Ovary (tissue), 9 donors: ENCODE results near the gene TNK2. TPM values are rescaled to one million over a fixed set of nuclear protein-coding genes. Genes with fewer than 3 reads are reported as not detected.

ENCODE experiments used
- DNase-seq, 5 donors: peaks; one replicate each; pipeline ENCODE4 v3.0.0-alpha.2; 2019 to 2020
- H3K27ac ChIP-seq, 2 donors: fragments of 200-600 bp; one replicate each; pipeline versions ENCODE4 v1.5.1 to v1.8.0; 2019 to 2022
- H3K27me3 ChIP-seq: fragments of 200-600 bp; one replicate; pipeline ENCODE4 v1.8.0; 2022
- H3K36me3 ChIP-seq: fragments of 200-600 bp; sonication (generic); one replicate; pipeline ENCODE4 v1.5.1; 2019
- H3K4me1 ChIP-seq: one replicate; pipeline ENCODE4 v1.8.1; 2013; ENCODE audit warnings: mild to moderate bottlenecking, moderate library complexity; ENCODE audit not compliant: insufficient read depth
- H3K4me3 ChIP-seq: fragments of 200-600 bp; sonication (generic); one replicate; pipeline ENCODE4 v1.5.1; 2017
- H3K9me3 ChIP-seq, 2 donors: fragments of 200-600 bp in 1 of 2; sonication (generic) in 1 of 2; one replicate each; pipeline versions ENCODE4 v1.5.1 to v1.8.1; 2013 to 2019; ENCODE audit warnings: mild to moderate bottlenecking in 1 of 2, moderate library complexity in 1 of 2
- EP300 ChIP-seq: sonication (generic); formaldehyde crosslinking; IDR thresholded peaks from one replicate; pipeline ENCODE4 v1.6.1; 2017; ENCODE audit warnings: antibody characterized with exemption
- POLR2A ChIP-seq: fragments of 450-650 bp; IDR thresholded peaks from one replicate; pipeline ENCODE4 v1.6.1; 2017; ENCODE audit warnings: antibody characterized with exemption, mild to moderate bottlenecking, moderate library complexity
- WGBS, 3 donors: extraction: QIAGEN DNeasy Blood & Tissue Kit in 1 of 3; methylation state at CpG; one replicate each; pipeline versions ENCODE4 v1.1.5 to v1.1.7; 2013 to 2017; 5-methylcytosine and 5-hydroxymethylcytosine counted together
- intact Hi-C, 4 donors: fragments of 100-400 bp; cut with DNase I; formaldehyde crosslinking; loops; one replicate each; pipeline versions ENCODE4 v1.11.0 to v1.15.1; 2022 to 2023
- polyA plus RNA-seq, 2 donors: library from polyadenylated mRNA; stranded (reverse); fragments of 200-250 nt in 1 of 2; fragments of 350-450 nt in 1 of 2; fragmentation: Illumina TruSeq in 1 of 2; extraction: RNeasy Lipid Tissue Mini Kit (QIAGEN cat#74804) in 1 of 2; gene quantifications; one replicate each; pipeline ENCODE4 v1.2.3, GENCODE V29; 2013 to 2014
- total RNA-seq, 7 donors: library from RNA; depleted of rRNA in 2 of 7; stranded (reverse); fragments of >200 nt in 2 of 7; fragmentation: NEBNext Ultra II Directional in 3 of 7; extraction: Animal tissue kit (Norgen Biotek cat#: 25700) in 3 of 7; gene quantifications; one replicate each; pipeline versions ENCODE4 v1.1.0 to v1.2.4, GENCODE V29; 2016 to 2023
- TF ChIP-seq, protein P1 (sequence below), 3 donors: fragments of 450-650 bp in 2 of 3; fragments of 200-600 bp in 1 of 3; IDR thresholded peaks; one replicate each; pipeline versions ENCODE4 v1.5.1 to v1.8.0; 2016 to 2022; ENCODE audit warnings: antibody characterized with exemption in 3 of 3, mild to moderate bottlenecking in 1 of 3
- donor health status: DM: no; HTN: no; CAD: no; lungs with moderate emphysema.
- donor health status: DM: no; HTN: no; CAD: no.
- donor health status: Bipolar disorder and iron deficiency.
- donor health status: DM: yes; HTN: yes; CAD: no.
- donor health status: DM: no; HTN: no; CAD: no.
- donor health status: DM: yes; HTN: yes; CAD: no.

TNK2 gene
- total and polyA plus RNA-seq, 9 donors = 2.4 to 50.1 (median 32.4) TPM

DNA sequence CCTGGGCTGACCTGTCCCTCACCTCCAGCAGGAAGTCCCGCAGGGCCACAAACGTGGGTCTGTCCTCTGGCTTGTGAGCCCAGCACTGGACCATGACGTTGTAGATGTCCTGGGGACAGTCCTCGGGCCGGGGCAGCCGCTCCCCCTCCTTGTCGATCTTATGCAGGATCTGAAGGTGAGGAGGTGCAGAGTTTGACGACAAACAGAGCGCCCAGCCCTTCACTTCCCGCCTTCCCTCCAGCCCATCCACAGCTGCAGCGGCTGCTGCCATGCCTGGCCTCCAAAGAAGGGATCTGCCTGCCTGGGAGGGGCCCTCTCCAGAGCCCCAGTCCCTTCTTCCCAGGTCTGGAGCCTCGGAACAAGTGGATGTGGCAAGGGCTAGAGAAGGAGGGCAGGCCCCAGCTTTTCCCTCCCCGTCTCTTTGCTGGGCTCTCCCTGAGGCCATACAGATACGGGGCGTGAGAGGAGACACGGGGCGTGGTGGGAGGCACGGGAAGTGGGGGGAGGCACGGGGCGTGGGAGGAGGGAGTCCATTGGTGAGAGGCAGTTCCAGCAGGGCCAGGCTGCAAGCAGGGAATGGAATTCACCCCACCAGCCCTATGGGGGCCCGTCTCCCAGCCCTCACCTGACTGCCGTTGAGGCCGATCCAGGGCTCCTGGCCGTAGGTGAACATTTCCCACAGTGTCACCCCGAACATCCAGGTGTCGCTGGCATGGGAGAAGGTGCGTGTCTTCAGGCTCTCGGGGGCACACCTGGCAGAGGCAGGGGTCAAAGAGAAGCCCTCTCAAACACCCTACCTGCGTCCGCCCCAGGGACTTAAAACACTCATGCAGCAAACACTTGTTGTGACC, 29.7 kb downstream of the TNK2 start:
- H3K36me3 ChIP-seq = no peaks in the 10 kb centered on the region

DNA sequence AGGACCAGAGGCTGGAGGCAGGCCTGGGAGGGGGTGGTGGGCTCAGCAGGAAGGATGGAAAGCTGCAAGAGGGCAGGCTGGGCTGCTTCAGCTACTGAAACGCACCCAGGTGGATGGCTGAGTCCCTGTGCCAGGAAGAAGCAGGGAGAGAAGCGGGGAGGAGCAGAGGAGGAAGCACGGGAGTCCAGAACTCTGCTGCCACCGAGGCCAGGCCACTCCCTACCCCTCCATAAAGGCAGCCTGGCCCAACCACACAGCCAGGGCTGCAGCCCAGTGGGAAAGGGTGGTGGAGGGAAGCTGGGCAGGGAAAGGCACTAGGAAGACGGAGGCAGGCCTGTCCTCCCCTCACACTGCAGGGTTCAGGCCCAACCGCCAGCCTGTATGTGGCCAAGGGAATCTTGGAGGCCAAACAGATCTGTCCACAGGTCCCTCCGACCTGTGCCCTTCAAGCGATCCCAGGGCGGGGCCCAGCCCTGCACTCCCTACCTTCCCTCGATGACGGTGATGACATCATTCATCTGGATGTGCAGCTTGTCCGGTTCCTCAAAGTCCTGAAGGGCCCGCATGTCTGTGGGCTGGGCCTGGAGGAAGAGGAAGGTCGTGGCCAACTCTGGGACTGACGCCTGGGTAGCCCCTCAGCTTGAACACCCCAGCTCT, 30.5 kb downstream of the TNK2 start:
- Histone ChIP-seq H3K27ac (no peak overlapping the region), H3K4me3 (no peak overlapping the region), H3K4me1 (no peaks in the 10 kb centered on the region), H3K36me3 (no peaks in the 10 kb centered on the region), H3K9me3 (no peaks in the 10 kb centered on the region), H3K27me3 (no peaks in the 10 kb centered on the region)
- WGBS, 3 donors = 83 to 87% (median 85%) methylated on average over 14 to 15 of the region's 15 CpGs
- TF ChIP-seq EP300 (no peak), POLR2A (no peak)
- TF ChIP-seq, protein P1, sequence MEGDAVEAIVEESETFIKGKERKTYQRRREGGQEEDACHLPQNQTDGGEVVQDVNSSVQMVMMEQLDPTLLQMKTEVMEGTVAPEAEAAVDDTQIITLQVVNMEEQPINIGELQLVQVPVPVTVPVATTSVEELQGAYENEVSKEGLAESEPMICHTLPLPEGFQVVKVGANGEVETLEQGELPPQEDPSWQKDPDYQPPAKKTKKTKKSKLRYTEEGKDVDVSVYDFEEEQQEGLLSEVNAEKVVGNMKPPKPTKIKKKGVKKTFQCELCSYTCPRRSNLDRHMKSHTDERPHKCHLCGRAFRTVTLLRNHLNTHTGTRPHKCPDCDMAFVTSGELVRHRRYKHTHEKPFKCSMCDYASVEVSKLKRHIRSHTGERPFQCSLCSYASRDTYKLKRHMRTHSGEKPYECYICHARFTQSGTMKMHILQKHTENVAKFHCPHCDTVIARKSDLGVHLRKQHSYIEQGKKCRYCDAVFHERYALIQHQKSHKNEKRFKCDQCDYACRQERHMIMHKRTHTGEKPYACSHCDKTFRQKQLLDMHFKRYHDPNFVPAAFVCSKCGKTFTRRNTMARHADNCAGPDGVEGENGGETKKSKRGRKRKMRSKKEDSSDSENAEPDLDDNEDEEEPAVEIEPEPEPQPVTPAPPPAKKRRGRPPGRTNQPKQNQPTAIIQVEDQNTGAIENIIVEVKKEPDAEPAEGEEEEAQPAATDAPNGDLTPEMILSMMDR (IDR thresholded peaks at IDR 0.05) = no peak
- intact Hi-C loops = no loop called here
- DNase-seq = no peak

More for the DNA sequence above, 29.7 kb downstream of the TNK2 start:
- H3K27me3 ChIP-seq = no peaks in the 10 kb centered on the region
- WGBS, 3 donors = 83 to 87% (median 83%) methylated on average over 30 of the region's 30 CpGs
- H3K4me3 ChIP-seq = no peak overlapping the region
- intact Hi-C loops = no loop called here
- H3K9me3 ChIP-seq = no peaks in the 10 kb centered on the region
- DNase-seq = no peak
- no peak overlapping the region for H3K27ac ChIP-seq
- TF ChIP-seq EP300 (no peak), POLR2A (no peak)
- TF ChIP-seq, protein P1 (IDR thresholded peaks at IDR 0.05) = no peak
- no peaks in the 10 kb centered on the region for H3K4me1 ChIP-seq

DNA sequence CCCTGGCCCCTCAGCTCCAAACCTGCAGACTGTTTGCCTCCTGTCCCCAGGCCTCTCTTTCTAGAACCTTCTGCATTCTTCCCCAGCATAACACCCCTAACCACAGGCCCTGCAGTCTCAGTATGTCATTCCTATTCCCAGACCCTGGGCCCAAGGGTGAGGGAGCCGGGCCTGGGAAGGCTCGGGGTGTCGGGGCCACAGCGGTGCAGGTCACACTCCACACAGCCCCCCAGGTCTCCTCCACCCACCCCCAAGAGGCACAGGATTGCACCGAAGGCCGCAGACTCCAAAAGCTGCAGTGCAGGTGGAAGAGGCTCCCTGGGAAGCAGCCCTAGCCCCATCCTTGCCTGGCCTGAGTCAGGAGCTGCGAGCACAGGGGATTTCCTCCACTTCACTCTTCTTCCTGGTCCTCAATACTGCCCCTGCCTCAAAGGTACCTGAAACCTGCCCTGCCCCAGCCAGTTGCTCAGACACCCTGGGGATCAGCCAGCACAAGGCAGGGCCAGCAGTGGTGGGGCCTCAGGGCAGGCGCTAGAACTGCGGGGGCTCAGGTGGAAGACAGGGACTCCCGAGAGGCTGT, 31.1 kb downstream of the TNK2 start:
- intact Hi-C loops = no loop called here
- H3K36me3 ChIP-seq = no peaks in the 10 kb centered on the region
- H3K4me1 ChIP-seq = no peaks in the 10 kb centered on the region
- DNase-seq = no peak
- TF ChIP-seq, protein P1 (IDR thresholded peaks at IDR 0.05) = no peak
- TF ChIP-seq POLR2A (no peak), EP300 (no peak)
- no peaks in the 10 kb centered on the region for H3K27me3 ChIP-seq
- 95 to 97% (median 97%) methylated on average over 10 of the region's 10 CpGs for WGBS, 3 donors
- no peaks in the 10 kb centered on the region for H3K9me3 ChIP-seq
- no peak overlapping the region for H3K27ac ChIP-seq
- H3K4me3 ChIP-seq = no peak overlapping the region

DNA sequence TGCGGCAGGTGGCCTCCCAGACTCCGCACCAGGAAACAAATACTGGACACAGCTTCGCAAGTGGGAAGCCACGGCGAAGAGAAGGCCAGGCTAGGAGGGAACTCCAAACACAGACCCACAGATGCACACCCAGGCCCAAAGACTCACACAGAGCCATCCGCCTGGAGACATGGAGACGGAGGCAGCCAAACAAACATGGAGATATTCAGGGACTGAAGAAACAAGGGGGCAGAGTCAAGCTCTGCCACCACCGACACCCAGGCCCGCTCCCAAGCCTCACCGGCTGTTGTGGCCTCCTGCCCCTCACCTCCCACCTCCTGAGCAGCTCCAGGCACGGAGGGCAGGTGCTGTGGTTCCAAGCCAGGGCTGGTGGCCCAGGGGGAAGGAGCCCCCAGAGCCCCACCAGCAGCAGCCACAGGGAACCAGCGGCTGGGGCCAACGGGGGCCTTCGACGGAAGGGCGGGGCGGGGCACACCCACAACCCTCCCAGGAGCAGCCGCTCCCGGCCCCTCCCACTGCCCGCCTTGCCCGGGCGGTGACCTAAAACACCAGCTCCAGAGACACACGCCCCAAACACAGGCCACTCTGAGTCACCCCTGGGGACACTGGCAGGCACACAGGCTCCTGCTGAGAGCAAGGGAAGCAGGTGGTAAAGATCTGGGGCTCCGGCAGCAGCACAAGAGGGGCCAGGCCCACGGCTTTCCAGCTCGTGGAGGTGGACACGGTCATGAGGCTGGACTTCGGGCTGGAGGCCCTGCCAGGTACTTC, 31.9 kb downstream of the TNK2 start:
- WGBS, 3 donors = 87 to 91% (median 90%) methylated on average over 27 to 28 of the region's 28 CpGs
- DNase-seq = no peak

More for the DNA sequence above, 31.9 kb downstream of the TNK2 start:
- no peak overlapping the region for H3K4me3 ChIP-seq
- no peaks in the 10 kb centered on the region for H3K36me3 ChIP-seq
- H3K9me3 ChIP-seq = no peaks in the 10 kb centered on the region
- H3K27ac ChIP-seq = no peak overlapping the region
- intact Hi-C loops = no loop called here
- H3K4me1 ChIP-seq = no peaks in the 10 kb centered on the region
- no peak for TF ChIP-seq POLR2A
- no peak for TF ChIP-seq EP300
- TF ChIP-seq, protein P1 (IDR thresholded peaks at IDR 0.05) = no peak
- no peaks in the 10 kb centered on the region for H3K27me3 ChIP-seq
